Activated CD8-positive, alpha-beta memory T cell treated with anti-CD3 and anti-CD28 coated beads, Interleukin-2, amount 50 U/mL, for 24 hours (primary cell): Measurements from ENCODE around the gene ITFG1.
A peak's percentile ranks its signal among the peaks of the same experiment; 100 is the strongest.

Experiments
- DNase-seq: peaks from one replicate; pipeline ENCODE4 v3.0.0-alpha.2; 2020; ENCODE audit errors: extremely low read depth

Gene ITFG1

DNA sequence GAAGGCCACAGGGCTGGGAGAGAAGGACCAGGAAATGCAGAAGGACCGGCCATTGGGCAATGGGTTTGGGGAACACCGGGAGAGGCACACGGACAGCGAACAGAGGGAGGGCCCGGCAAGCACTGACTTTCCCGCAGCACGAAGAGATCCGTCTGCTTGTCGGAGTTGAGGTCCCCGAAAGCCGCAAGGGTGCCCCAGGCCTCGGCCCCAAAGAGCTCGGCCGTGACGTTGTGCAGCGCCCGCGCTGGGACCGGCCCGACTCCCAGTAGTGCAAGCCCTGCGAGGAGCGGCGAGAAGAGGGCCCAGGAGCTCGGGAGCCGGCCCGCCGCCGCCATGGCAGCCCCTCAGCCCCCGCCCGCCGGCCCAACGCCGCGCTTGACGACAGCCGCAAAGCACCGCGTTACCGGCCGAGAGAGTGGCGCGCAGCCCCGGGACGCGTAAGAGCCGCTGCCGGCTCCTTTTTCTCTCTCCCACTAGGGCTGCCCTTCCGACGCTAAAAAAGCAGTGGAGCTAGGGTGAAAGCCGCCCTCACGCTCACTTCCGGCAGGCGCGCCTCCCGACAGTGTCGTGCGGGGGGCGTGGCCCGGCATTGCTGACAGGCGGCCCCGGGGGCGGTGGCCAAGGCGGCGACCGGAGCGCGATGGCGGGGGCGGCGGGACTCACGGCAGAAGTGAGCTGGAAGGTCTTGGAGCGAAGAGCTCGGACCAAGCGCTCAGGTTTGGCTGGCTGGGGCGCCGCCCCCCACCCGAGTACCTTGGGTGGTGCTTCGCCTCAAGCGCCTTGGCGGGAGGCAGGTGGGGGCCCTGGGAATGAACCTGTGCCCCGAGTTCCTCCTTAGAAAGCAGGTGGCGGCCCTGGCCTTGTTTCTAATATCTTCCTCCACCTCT, at the start of gene ITFG1, which contains the start of gene PHKB:
ITFG1 (minus strand) TSS at position 353 of the 887 bp plus-strand sequence; CDS start at position 335, 18 bp downstream.
PHKB (plus strand) TSS at position 621 of the 887 bp plus-strand sequence; CDS start at position 641, 20 bp downstream.
- peak; percentile 79 for DNase-seq

GRCh38 chr16:47507701-47508100, 46.8 kb upstream of the ITFG1 start:
- no peak for DNase-seq

DNA sequence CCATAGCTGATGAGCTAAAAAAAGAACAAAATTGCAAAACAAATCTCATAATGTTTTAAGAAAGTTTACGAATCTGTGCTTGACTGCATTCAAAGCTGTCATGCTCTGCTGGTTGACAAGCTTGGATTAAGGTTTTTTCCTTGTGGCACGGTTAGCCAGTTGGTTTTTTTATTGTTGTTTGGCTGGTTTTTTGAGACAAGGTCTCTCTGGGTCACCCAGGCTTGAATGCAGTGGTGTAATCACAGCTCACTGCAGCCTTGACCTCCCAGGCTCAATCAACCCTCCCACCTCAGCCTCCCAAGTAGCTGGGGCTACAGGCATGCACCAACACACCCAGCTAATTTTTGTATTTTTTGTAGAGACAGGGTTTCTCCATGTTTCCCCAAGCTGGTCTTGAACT, 45.9 kb upstream of the ITFG1 start:
- DNase-seq: no peak

GRCh38 chr16:47504599-47504998, 43.7 kb upstream of the ITFG1 start:
- no peak for DNase-seq

- DNase-seq: no peak
Observed at GRCh38 chr16:47503936-47504335, 43.1 kb upstream of the ITFG1 start.

DNA sequence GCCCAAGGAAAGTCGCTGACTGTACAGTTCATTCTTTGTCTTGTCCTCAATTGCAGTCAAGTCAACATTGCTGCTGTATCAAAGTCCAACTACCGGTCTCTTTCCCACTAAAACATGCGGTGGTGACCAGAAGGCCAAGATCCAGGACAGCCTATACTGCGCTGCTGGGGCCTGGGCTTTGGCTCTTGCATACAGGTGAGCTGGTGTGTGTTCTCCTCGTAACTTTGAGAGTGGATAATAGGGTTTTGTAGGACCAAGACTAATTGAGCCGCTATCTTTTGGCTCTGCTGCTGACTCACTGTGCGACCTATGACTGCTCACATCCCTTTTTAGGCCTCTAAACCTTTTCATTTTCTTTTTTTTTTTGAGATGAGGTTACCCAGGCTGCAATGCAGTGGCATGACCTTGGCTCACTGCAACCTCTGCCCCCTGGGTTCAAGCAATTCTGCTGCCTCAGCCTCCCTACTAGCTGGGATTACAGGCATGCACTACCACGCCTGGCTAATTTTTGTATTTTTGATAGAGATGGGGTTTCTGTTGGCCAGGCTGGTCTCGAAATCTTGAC, 38.9 kb upstream of the ITFG1 start:
- DNase-seq: no peak

DNA sequence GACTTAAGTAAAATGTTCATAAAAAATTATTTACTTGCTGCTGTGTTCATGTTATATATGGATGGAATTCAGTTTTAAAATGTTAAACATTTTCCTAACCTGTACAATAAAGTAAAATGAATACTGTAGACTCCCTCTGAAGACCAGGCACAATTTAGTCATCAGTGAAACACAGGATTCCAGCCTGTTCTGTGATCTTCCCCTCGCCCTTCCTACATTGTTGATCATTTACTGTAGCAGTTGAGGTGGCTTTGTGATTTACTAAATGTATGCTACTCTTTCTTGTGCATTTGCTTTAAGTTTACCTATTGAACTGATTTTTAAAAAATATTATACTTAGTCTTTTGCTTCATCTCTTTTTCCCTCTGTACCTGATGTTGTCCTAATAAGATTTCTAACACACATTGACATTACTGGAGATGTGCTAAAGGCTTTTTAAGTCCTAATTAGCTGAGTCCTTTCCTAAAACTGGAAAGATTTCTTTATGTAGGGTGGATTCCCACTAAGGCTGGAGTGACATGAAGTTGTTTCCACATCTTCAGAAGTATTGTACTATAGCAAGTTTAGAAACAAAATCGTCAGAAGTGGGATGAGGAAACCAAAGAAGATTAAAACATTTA, 38.3 kb upstream of the ITFG1 start:
- DNase-seq: no peak

- no peak for DNase-seq
Observed at GRCh38 chr16:47493381-47494337, 32.8 kb upstream of the ITFG1 start.

GRCh38 chr16:47492428-47493377, 31.8 kb upstream of the ITFG1 start:
- DNase-seq: no peak

DNA sequence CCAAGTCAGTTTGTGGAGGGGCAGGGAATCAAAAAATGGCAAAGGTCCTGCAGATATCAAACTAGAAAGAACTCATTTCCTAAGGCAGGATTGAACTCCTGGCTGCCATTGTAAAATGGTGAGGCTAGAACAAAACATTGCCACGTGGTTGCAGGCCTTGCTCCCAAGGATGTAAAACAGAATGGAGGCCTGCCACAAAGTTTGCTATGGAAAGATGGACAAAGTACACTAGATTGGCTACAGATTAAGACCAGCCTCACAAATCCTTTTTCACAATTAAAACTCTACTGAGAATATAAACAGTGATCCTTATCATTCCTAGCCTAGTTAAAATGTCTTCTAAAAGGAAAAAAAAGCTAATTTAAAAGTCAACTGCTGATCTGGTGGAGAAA, 31.2 kb upstream of the ITFG1 start:
- no peak for DNase-seq

DNA sequence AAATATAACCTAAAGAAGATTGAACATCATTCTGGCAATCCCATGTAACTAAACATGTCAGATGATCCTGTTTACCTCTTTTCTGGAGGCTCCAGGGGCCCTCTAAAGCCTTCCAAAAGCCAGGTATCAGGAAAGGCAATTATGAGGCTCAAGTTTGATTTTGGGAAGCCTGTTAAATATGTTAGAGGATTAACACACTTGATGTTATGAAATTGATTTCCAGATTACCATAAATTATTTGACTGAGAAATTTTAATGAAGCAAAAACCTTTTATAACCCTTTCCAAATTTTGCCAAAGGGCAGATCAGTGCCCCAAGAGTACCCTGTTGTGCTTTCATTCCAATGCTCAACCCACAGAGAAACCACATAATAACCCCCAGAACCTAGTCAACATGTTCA, 29.6 kb upstream of the ITFG1 start:
- DNase-seq: no peak

- DNase-seq: no peak
Observed at GRCh38 chr16:47488051-47488450, 27.2 kb upstream of the ITFG1 start.

GRCh38 chr16:47486856-47487255, 26.0 kb upstream of the ITFG1 start:
- no peak for DNase-seq

- no peak for DNase-seq
Observed at GRCh38 chr16:47483616-47484015, 22.8 kb upstream of the ITFG1 start.

GRCh38 chr16:47481698-47482374, 21.0 kb upstream of the ITFG1 start:
- DNase-seq: no peak

DNA sequence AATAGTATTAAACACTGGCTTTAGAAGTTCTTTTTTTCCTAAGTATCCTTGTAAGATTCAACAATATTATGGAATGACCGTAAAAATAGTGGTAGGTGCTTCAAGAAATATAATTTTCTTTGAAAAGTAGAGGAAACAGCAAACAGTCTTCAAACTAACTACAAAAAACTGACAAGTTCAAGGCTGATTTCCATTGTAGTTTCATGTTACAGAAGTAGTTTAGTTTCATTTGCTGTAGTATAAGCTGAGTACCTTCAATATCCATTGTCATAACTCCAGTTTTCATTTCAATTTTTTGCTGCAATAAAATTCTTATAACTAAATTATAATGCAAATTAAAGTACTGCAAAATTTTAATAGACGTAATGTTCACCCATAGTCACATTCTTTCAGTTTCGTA, 19.5 kb upstream of the ITFG1 start:
- DNase-seq: no peak

GRCh38 chr16:47477679-47478078, 16.8 kb upstream of the ITFG1 start:
- DNase-seq: no peak

DNA sequence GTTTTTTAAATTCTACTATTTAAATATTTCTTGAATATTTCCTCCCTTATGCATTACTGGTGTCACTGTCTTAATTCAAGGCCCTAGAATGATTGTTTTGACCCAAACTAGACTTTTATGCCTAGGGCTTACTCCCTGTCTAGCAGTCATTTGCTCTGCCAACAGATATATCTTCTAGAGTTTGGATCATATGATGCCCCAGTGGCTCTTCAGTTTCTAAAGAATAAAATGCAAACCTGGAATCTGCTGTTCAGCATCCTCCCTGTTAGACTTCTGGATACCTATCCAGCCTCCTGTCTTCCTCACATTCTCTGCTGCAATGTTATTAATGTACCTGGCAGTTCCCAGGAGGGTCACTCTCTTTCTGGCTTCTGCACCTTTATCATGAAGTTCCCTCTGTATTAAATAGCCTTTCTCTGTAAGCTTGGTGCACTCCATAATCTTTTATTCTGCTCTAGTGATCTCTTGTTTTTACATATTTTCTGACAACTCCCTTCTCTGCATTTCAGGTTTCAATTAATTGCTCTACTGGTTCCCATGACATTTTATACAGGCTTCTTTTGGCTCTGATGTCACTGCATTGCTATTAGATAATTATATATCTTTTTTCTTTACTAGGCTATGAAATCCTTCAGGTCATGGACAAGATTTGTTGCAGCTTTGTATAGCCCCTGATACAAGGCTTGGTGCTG, 15.9 kb upstream of the ITFG1 start:
- no peak for DNase-seq

DNA sequence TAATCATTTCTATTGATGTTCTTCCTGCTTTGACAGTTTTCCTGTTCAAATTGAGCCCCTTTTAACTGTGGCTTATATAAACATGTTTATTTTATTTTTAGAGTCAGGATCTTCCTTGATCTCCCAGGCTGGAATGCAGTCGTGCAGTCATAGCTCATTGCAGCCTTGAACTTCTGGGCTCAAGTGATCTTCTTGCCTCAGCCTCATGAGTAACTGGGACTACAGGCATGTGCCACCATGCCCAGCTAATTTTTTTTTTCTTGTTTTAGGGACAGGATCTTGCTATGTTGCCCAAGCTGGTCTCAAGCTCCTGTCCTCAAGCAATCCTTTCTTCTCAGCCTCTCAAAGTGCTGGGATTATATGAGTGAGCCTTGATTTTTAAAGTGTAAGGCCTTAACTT, 14.9 kb upstream of the ITFG1 start:
- DNase-seq: no peak
